A673 (cell line): ENCODE measurements around the gene ANOS1.

Source experiments
- CTCF ChIP-seq: fragments of 300-800, 200-600 bp; sonication (generic); conservative IDR thresholded peaks from 2 replicates; pipeline ENCODE4 v1.5.1; 2017; ENCODE audit warnings: low read depth, mild to moderate bottlenecking, antibody characterized with exemption, low read length, moderate library complexity, mixed read lengths
- EZH2 ChIP-seq: fragments of 200-600 bp; sonication (generic); IDR thresholded peaks from 2 replicates; pipeline ENCODE4 v1.6.1; 2017; ENCODE audit warnings: borderline replicate concordance, low read depth, mild to moderate bottlenecking, mixed read lengths, antibody characterized with exemption, low read length; ENCODE audit not compliant: poor library complexity, severe bottlenecking

- TF ChIP-seq CTCF: no peak
- no peak for TF ChIP-seq EZH2
Observed at GRCh38 chrX:8579602-8580001, 152.3 kb downstream of the ANOS1 start.
